GM18499 (cell line): ENCODE measurements around the gene VGF.

Experiments used
- ATAC-seq: cut with Tn5 transposase; IDR thresholded peaks from one replicate; pipeline ENCODE4 v1.9.1; 2021; ENCODE audit warnings: moderate number of reproducible peaks; ENCODE audit not compliant: insufficient read depth, unreplicated experiment

VGF gene

GRCh38 chr7:101167645-101168411 is 2.5 kb upstream of the VGF start:
- no peak for ATAC-seq

- no peak for ATAC-seq
Measured at GRCh38 chr7:101166909-101167644, 1.7 kb upstream of the VGF start.

GRCh38 chr7:101166648-101166908 is 1.2 kb upstream of the VGF start:
- ATAC-seq: no peak

- no peak for ATAC-seq
Measured at GRCh38 chr7:101165958-101166647, 734 bp upstream of the VGF start.

DNA sequence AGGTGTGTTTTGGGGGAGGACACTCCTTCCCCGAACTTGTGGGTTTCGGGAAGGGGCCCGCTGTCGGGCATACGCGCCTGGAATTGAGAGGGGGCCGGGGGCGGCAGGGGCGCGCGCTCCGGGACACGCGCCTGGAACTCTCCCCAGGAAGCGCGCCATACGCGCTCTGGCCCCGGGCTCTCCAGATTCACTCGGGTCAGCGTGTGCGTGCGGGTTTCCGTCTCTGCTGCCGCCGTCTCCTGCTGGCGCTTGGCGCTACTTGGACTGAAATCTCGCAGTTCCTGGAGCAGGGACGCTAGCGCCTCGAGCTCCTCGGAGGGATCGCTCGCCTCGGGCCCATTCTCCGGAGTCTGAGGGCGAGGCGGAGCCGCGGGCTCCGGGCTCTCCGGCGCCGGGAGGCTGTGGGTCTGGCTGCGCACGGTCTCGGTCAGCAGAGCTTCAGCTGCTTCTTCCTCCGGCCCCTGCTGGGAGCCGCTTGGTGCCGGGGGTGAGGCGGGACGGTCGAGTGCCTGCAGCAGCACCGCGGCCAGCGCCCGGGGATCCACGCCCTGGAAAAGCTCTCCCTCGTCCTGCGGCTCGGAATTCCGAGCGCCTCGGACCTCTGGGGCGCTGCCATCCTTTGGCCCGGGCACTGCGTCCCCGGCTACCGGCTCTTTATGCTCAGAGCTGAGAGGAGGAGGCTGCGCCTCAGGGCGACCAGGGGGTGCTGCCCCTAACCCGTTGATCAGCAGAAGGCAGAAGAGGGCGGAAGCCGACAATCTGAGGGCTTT is 1.1 kb downstream of the VGF start:
- ATAC-seq: no peak

GRCh38 chr7:101163279-101164070 is 1.9 kb downstream of the VGF start:
- no peak for ATAC-seq

DNA sequence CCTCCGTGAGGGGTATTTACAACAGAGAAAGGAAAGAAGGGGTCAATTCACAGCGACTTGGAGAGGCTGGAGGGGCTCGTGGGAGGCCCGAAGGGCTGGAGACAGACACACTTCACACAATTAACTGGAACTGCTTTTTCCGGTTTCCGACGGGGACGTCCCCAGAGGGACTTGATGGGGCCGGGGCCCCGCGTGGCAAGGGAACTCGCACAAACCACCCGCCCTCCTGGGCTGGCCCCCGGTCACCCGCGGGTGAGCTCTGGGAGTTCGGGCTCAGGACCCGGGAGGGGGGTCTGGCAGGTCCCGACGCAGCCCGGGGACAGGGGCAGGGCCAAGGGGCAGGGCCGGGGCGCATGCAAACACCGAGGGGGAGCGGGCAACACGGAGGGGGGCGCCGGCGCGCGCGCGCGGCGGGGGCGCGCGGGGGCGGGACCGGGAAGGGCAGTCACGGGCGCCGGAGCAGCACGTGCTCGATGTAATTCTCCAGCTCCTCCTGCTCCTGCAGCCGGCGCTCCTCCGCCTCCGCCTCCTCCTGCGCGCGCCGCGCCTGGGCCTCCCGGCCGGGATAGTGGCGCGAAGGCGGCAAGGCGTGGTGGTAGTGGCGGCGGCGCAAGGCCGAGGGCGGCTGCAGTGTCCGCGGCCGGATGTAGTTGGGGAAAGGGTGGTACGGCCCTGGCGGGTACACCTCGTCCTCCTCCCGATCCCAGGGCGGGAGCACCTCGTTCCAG is 2.7 kb downstream of the VGF start:
- no peak for ATAC-seq

DNA sequence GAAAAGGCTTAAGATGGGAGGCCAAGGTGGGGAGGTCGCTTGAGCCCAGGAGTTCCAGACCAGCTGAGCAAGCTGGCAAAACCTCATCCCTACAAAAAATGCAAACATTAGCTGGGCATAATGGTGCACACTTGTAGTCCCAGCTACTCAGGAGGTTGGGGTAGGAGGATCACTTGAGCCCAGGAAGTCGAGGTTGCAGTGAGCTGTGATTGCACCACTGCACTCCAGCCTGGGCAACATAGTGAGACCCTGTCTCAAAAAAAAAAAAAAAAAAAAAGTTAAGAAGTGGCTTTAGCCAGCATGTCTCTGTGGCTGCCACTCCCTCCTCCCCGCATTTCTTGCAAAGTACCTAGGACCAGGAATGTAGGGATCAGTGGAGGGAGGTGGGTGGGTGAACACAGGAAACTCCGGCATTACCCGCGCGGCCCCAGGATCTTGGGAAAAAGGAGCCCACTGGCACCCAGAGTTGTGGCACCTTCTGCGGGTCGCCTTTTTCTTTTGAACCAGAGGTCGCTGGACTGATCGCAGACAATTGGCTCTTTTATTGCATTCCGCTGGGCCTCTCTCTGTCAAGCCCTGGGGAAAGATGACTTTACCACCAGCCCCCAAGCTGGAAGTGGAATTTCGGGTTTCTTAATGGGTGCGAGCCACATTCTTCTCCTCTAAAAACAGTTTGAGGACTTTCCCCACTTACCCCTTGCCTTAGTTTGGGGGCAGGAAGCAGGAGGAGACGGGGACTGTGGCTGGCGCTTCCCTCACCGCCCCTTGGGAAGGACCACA is 3.5 kb downstream of the VGF start:
- no peak for ATAC-seq

GRCh38 chr7:101160910-101161309 is 4.5 kb downstream of the VGF start:
- ATAC-seq: no peak

DNA sequence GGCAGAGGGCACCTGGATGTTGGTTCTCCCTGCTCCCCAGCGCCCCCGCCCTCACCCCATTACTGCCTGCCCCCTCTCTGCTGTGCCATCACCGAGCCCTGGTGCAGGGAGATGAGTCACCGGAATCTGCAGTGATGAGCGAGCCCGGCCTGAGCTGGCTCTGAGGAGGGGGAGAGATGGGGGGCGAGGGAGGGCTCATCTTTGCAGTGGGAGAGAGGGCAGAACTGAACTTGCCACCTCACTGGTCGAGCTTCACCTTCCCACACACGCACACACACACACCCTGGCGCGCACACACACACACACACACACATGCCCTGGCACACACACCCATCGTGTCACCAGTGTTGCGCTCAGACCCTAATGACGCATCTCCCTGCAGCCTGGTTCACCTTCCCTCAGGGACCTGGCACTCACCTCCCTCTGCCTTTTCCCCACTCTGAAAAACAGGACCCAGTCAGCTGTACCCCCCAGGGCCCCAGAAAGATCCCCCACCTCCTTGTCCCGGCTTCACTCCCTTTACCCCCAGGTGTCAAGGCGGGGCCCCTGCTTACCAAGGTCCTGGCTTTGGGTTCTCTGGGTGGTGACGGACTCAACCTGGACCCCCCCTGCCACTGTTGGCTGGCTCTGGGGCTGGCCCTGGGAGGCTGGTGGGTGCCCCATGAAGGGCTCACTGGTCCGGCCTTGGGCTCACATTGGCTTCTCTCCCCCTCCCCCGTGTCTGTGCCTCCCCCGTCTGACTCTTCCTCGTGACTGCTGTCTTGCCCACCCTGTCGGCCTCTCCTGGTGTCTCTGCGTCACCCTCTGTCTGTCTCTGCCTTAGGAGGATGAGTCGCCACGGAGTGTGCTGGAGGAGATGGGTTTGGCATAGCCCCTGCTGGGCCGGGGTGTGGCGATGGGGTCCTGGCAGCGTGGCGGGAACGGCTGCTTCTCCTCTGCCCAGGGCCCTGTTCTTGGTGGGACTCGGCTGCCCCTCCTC is 5.4 kb downstream of the VGF start:
- ATAC-seq: no peak

- no peak for ATAC-seq
Measured at GRCh38 chr7:101156866-101157589, 8.3 kb downstream of the VGF start.

DNA sequence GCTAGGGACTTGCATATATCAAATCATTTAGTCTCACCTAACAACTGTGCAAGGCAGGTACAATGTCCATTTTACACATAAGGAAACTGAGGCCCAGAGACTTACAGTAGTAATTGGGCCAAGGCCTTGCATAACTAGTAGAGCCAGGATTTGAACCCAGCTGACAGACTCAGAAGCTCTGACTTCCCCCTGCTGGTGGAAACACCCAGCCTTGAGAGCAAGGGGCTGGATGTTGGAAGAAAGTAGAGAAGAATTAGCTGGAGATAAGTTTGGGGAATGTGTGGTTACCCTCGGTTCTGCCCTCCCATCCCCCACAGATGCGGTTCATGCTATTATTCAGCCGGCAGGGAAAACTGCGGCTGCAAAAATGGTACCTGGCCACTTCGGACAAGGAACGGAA is 9.1 kb downstream of the VGF start:
- no peak for ATAC-seq

GRCh38 chr7:101155303-101155702 is 10.1 kb downstream of the VGF start:
- ATAC-seq: no peak

- no peak for ATAC-seq
Measured at GRCh38 chr7:101154693-101155102, 10.7 kb downstream of the VGF start.

DNA sequence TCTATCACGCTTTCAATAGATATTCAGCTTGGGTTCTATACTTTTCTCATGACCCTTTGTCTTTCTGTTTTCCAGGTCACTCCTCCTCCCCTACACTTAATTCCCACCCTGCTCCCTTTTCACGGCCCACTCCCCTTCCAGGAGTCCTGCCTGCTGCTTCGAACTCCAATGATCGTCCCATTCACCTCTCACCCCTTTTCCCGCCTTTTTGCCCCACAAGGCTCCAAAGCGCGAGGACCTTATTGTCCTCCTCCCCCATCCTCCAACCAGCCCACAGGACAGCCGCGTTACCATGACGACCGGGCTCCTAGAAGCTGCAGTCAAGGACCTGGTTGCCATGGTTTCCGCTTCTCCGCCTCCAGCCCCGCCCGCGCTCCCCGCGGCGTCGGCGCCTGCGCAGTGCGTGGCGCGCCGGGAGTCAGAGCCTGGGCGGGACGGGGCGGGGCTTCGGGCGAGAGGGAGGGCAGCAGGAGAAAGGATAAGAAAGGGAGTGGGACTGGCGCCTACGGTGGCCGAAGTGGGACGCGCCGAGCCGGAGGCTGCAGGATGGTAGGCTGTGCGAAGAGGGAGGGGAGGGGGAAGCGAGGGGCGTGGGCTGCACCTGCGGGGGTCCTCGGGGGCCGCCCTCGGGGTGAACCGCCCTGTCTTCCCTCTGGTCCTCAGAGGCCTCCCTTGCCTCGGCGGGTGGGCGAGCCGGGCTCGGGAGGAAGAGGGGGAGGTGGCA is 11.2 kb downstream of the VGF start, which contains the start of gene AP1S1:
Gene AP1S1 (plus strand): TSS at position 508 of the 724 bp plus-strand sequence. CDS start 39 bp downstream, at position 547.
- no peak for ATAC-seq
